Mucosa of descending colon (tissue), 3 donors: ENCODE data around the gene UMAD1. TPM values are rescaled to one million over a fixed set of nuclear protein-coding genes. Genes with fewer than 3 reads are reported as not detected.

Source experiments
- ATAC-seq: fragments of 200-7000 bp; cut with Tn5 transposase; one replicate; pipeline ENCODE4 v1.9.1; 2020; ENCODE audit warnings: mild to moderate bottlenecking, moderate library complexity
- DNase-seq, 3 donors: peaks; one replicate each; pipeline ENCODE4 v3.0.0-alpha.2; 2020
- H3K36me3 ChIP-seq: fragments of 200-600 bp; one replicate; pipeline ENCODE4 v1.8.0; 2021; ENCODE audit warnings: low read depth, mild to moderate bottlenecking
- H3K4me1 ChIP-seq: fragments of 200-600 bp; one replicate; pipeline ENCODE4 v1.8.0; 2021; ENCODE audit warnings: low read depth, mild to moderate bottlenecking
- H3K4me3 ChIP-seq: fragments of 200-600 bp; one replicate; pipeline ENCODE4 v1.8.0; 2021; ENCODE audit warnings: mild to moderate bottlenecking
- H3K9me3 ChIP-seq: fragments of 200-600 bp; one replicate; pipeline ENCODE4 v1.8.0; 2021; ENCODE audit warnings: mild to moderate bottlenecking
- CTCF ChIP-seq: fragments of 200-600 bp; IDR thresholded peaks from one replicate; pipeline ENCODE4 v1.8.0; 2022; ENCODE audit warnings: antibody characterized with exemption, mild to moderate bottlenecking
- intact Hi-C, 2 donors: fragments of 100-400 bp; cut with DNase I in 1 of 2; cut with micrococcal nuclease in 1 of 2; formaldehyde crosslinking; loops; one replicate each; pipeline versions ENCODE4 v1.11.0 to v1.11.1; 2022; cut with DNase I, micrococcal nuclease
- total RNA-seq, 3 donors: library from RNA; stranded (reverse); fragmentation: NEBNext Ultra II Directional in 2 of 3; extraction: Animal tissue kit (Norgen Biotek cat#: 25700) in 2 of 3; gene quantifications; one replicate each; pipeline versions ENCODE4 v1.2.1 to v1.2.4, GENCODE V29; 2021 to 2023
- donor health status: DM: no; HTN: no; CAD: no; lungs with moderate emphysema.
- donor health status: DM: no; HTN: no; CAD: no.
- donor health status: DM: no; HTN: yes; CAD: no.

Gene UMAD1
- total RNA-seq, 3 donors from 2014 or later: 18.5 to 22.1 (median 18.6) TPM

- H3K9me3 ChIP-seq: no peaks in the 10 kb centered on the region
- H3K4me3 ChIP-seq: no peak overlapping the region
- ATAC-seq (no peak), DNase-seq (no peak)
- intact Hi-C loops: no loop called here
- no peak for TF ChIP-seq CTCF
- H3K36me3 ChIP-seq: no peaks in the 10 kb centered on the region
- H3K4me1 ChIP-seq: no peaks in the 10 kb centered on the region
Observed at GRCh38 chr7:7790041-7790741, 149.6 kb downstream of the UMAD1 start.

- no peak for DNase-seq
- Histone ChIP-seq H3K36me3 (no peaks in the 10 kb centered on the region), H3K9me3 (no peaks in the 10 kb centered on the region), H3K4me1 (no peaks in the 10 kb centered on the region), H3K4me3 (no peak overlapping the region)
- no peak for TF ChIP-seq CTCF
- no peak for ATAC-seq
- intact Hi-C loops: no loop called here
Observed at GRCh38 chr7:7791523-7791922, 151.0 kb downstream of the UMAD1 start.

GRCh38 chr7:7792056-7792455 lies 151.5 kb downstream of the UMAD1 start:
- DNase-seq (no peak), ATAC-seq (no peak)
- no peaks in the 10 kb centered on the region for H3K4me1 ChIP-seq
- intact Hi-C loops: no loop called here
- no peaks in the 10 kb centered on the region for H3K36me3 ChIP-seq
- H3K9me3 ChIP-seq: no peaks in the 10 kb centered on the region
- H3K4me3 ChIP-seq: no peak overlapping the region
- TF ChIP-seq CTCF: no peak

- DNase-seq (no peak), ATAC-seq (no peak)
- Histone ChIP-seq H3K36me3 (no peaks in the 10 kb centered on the region), H3K4me1 (no peaks in the 10 kb centered on the region), H3K4me3 (no peak overlapping the region), H3K9me3 (no peaks in the 10 kb centered on the region)
- TF ChIP-seq CTCF: no peak
- intact Hi-C loops: no loop called here
Observed at GRCh38 chr7:7793249-7793648, 152.7 kb downstream of the UMAD1 start.

- no peaks in the 10 kb centered on the region for H3K36me3 ChIP-seq
- DNase-seq: no peak
- H3K4me3 ChIP-seq: no peak overlapping the region
- no peaks in the 10 kb centered on the region for H3K9me3 ChIP-seq
- intact Hi-C loops: no loop called here
- TF ChIP-seq CTCF: no peak
- no peaks in the 10 kb centered on the region for H3K4me1 ChIP-seq
- no peak for ATAC-seq
Observed at GRCh38 chr7:7793921-7794320, 153.4 kb downstream of the UMAD1 start.

GRCh38 chr7:7795203-7795602 lies 154.7 kb downstream of the UMAD1 start:
- Histone ChIP-seq H3K4me3 (no peak overlapping the region), H3K9me3 (no peaks in the 10 kb centered on the region), H3K4me1 (no peaks in the 10 kb centered on the region), H3K36me3 (no peaks in the 10 kb centered on the region)
- DNase-seq (no peak), ATAC-seq (no peak)
- intact Hi-C loops: no loop called here
- no peak for TF ChIP-seq CTCF
